HEK293T (cell line): ENCODE results near the gene SERINC1.
"Not testable (repeated sequence)": the region's sequence is repeated elsewhere in the genome, so short reads cannot be mapped to it uniquely, and the experiment has no call there.

Experiments used
- CTBP1 ChIP-seq: fragments of 450-650 bp; IDR thresholded peaks from 2 replicates; pipeline ENCODE4 v1.6.1; 2016; ENCODE audit warnings: borderline replicate concordance
- L3MBTL2 ChIP-seq: fragments of 450-650 bp; conservative IDR thresholded peaks from 2 replicates; pipeline ENCODE4 v1.6.1; 2016; ENCODE audit warnings: mild to moderate bottlenecking
- SP1 ChIP-seq: fragments of 450-650 bp; IDR thresholded peaks from 2 replicates; pipeline ENCODE4 v1.6.1; 2017
- SUZ12 ChIP-seq: fragments of 450-650 bp; IDR thresholded peaks from 2 replicates; pipeline ENCODE4 v1.6.1; 2016; ENCODE audit warnings: mild to moderate bottlenecking
- TARDBP ChIP-seq: fragments of 450-650 bp; IDR thresholded peaks from 2 replicates; pipeline ENCODE4 v1.6.1; 2016

DNA sequence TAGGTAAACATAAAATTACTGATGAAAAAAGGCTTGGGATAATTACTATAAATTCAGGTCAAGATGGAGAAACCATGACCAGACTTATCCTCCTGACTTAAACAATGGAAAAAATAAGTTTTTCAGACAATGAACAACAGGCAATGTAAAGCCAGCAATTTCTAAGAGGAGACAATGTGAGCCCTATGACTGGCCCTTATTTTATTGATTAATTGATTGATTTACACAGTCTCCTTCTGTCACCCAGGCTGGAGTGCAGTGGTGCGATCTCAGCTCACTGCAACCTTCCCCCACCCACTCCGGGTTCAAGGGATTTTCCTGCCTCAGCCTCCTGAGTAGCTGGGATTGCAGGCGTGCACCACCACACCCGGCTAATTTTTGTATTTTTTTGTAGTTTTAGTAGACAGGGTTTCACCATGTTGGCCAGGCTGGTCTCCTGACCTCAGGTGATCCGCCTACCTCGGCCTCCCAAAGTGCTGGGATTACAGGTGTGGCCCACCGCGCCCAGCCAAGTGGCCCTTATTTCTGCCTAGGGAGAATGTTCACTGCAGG, 11.7 kb downstream of the SERINC1 start:
- not testable (repeated sequence) for TF ChIP-seq CTBP1, SP1, L3MBTL2, TARDBP, SUZ12
